ENCODE results near the gene FRMD5.

Gene FRMD5

GRCh38 chr15:43948691-43949325 lies 246.3 kb downstream of the FRMD5 start:
- Histone ChIP-seq H3K4me3 (ENCODE audit: low read depth, low read length) (no peak overlapping the region), H3K27me3 (ENCODE audit: control insufficient read depth, insufficient read depth, low read length) (no peaks in the 10 kb centered on the region), H3K27ac (ENCODE audit: low read depth, low read length) (no peak overlapping the region), H3K4me1 (ENCODE audit: control insufficient read depth, insufficient read depth, low read length) (no peaks in the 10 kb centered on the region), H3K9me3 (ENCODE audit: control insufficient read depth, insufficient read depth, low read length) (no peaks in the 10 kb centered on the region), H3K9ac (ENCODE audit: low read depth, low read length) (no peak overlapping the region), H3K36me3 (ENCODE audit: control insufficient read depth, insufficient read depth, low read length) (no peaks in the 10 kb centered on the region)

GRCh38 chr15:43943511-43943910 lies 251.6 kb downstream of the FRMD5 start:
- no peaks in the 10 kb centered on the region for H3K36me3 ChIP-seq (ENCODE audit: control insufficient read depth, insufficient read depth, low read length)
- H3K9ac ChIP-seq (ENCODE audit: low read depth, low read length), result no peak overlapping the region
- H3K27me3 ChIP-seq (ENCODE audit: control insufficient read depth, insufficient read depth, low read length), result no peaks in the 10 kb centered on the region
- H3K4me3 ChIP-seq (ENCODE audit: low read depth, low read length), result no peak overlapping the region
- 0 out of 2 replicates have a peak, but pooled peaks cover 5% of the 10 kb centered on the region for H3K4me1 ChIP-seq (ENCODE audit: control insufficient read depth, insufficient read depth, low read length)
- no peaks in the 10 kb centered on the region for H3K9me3 ChIP-seq (ENCODE audit: control insufficient read depth, insufficient read depth, low read length)
- H3K27ac ChIP-seq (ENCODE audit: low read depth, low read length), result no peak overlapping the region

GRCh38 chr15:43942194-43942593 lies 252.9 kb downstream of the FRMD5 start:
- no peak overlapping the region for H3K27ac ChIP-seq (ENCODE audit: low read depth, low read length)
- no peaks in the 10 kb centered on the region for H3K36me3 ChIP-seq (ENCODE audit: control insufficient read depth, insufficient read depth, low read length)
- H3K27me3 ChIP-seq (ENCODE audit: control insufficient read depth, insufficient read depth, low read length), result no peaks in the 10 kb centered on the region
- H3K4me3 ChIP-seq (ENCODE audit: low read depth, low read length), result no peak overlapping the region
- 0 out of 2 replicates have a peak, but pooled peaks cover 5% of the 10 kb centered on the region for H3K4me1 ChIP-seq (ENCODE audit: control insufficient read depth, insufficient read depth, low read length)
- no peaks in the 10 kb centered on the region for H3K9me3 ChIP-seq (ENCODE audit: control insufficient read depth, insufficient read depth, low read length)
- no peak overlapping the region for H3K9ac ChIP-seq (ENCODE audit: low read depth, low read length)

- Histone ChIP-seq H3K27me3 (ENCODE audit: control insufficient read depth, insufficient read depth, low read length) (no peaks in the 10 kb centered on the region), H3K9ac (ENCODE audit: low read depth, low read length) (no peak overlapping the region), H3K27ac (ENCODE audit: low read depth, low read length) (no peak overlapping the region), H3K9me3 (ENCODE audit: control insufficient read depth, insufficient read depth, low read length) (no peaks in the 10 kb centered on the region), H3K36me3 (ENCODE audit: control insufficient read depth, insufficient read depth, low read length) (no peaks in the 10 kb centered on the region), H3K4me1 (ENCODE audit: control insufficient read depth, insufficient read depth, low read length) (0 out of 2 replicates have a peak, but pooled peaks cover 5% of the 10 kb centered on the region), H3K4me3 (ENCODE audit: low read depth, low read length) (no peak overlapping the region)
Measured at GRCh38 chr15:43941555-43941954, 253.5 kb downstream of the FRMD5 start.

- Histone ChIP-seq H3K36me3 (ENCODE audit: control insufficient read depth, insufficient read depth, low read length) (no peaks in the 10 kb centered on the region), H3K27me3 (ENCODE audit: control insufficient read depth, insufficient read depth, low read length) (no peaks in the 10 kb centered on the region), H3K4me1 (ENCODE audit: control insufficient read depth, insufficient read depth, low read length) (0 out of 2 replicates have a peak, but pooled peaks cover 5% of the 10 kb centered on the region), H3K9ac (ENCODE audit: low read depth, low read length) (no peak overlapping the region), H3K4me3 (ENCODE audit: low read depth, low read length) (no peak overlapping the region), H3K9me3 (ENCODE audit: control insufficient read depth, insufficient read depth, low read length) (no peaks in the 10 kb centered on the region), H3K27ac (ENCODE audit: low read depth, low read length) (no peak overlapping the region)
Measured at GRCh38 chr15:43941071-43941470, 254.0 kb downstream of the FRMD5 start.

- no peak overlapping the region for H3K4me3 ChIP-seq (ENCODE audit: low read depth, low read length)
Measured at GRCh38 chr15:43939070-43939469, 256.0 kb downstream of the FRMD5 start.

GRCh38 chr15:43934480-43934879 lies 260.6 kb downstream of the FRMD5 start:
- Histone ChIP-seq H3K4me3 (ENCODE audit: low read depth, low read length) (no peak overlapping the region), H3K27ac (ENCODE audit: low read depth, low read length) (no peak overlapping the region), H3K4me1 (ENCODE audit: control insufficient read depth, insufficient read depth, low read length) (peaks cover 24% of the 10 kb centered on the region), H3K9me3 (ENCODE audit: control insufficient read depth, insufficient read depth, low read length) (no peaks in the 10 kb centered on the region), H3K9ac (ENCODE audit: low read depth, low read length) (no peak overlapping the region), H3K36me3 (ENCODE audit: control insufficient read depth, insufficient read depth, low read length) (no peaks in the 10 kb centered on the region), H3K27me3 (ENCODE audit: control insufficient read depth, insufficient read depth, low read length) (no peaks in the 10 kb centered on the region)

More at GRCh38 chr15:43939070-43939469, 256.0 kb downstream of the FRMD5 start:
- Histone ChIP-seq H3K36me3 (ENCODE audit: control insufficient read depth, insufficient read depth, low read length) (no peaks in the 10 kb centered on the region), H3K9ac (ENCODE audit: low read depth, low read length) (no peak overlapping the region), H3K27me3 (ENCODE audit: control insufficient read depth, insufficient read depth, low read length) (no peaks in the 10 kb centered on the region), H3K9me3 (ENCODE audit: control insufficient read depth, insufficient read depth, low read length) (no peaks in the 10 kb centered on the region), H3K27ac (ENCODE audit: low read depth, low read length) (no peak overlapping the region), H3K4me1 (ENCODE audit: control insufficient read depth, insufficient read depth, low read length) (0 out of 2 replicates have a peak, but pooled peaks cover 5% of the 10 kb centered on the region)

GRCh38 chr15:43932907-43933306 lies 262.2 kb downstream of the FRMD5 start:
- no peak overlapping the region for H3K4me3 ChIP-seq (ENCODE audit: low read depth, low read length)
- no peaks in the 10 kb centered on the region for H3K27me3 ChIP-seq (ENCODE audit: control insufficient read depth, insufficient read depth, low read length)
- no peak overlapping the region for H3K27ac ChIP-seq (ENCODE audit: low read depth, low read length)
- peaks cover 39% of the 10 kb centered on the region for H3K4me1 ChIP-seq (ENCODE audit: control insufficient read depth, insufficient read depth, low read length)
- H3K36me3 ChIP-seq (ENCODE audit: control insufficient read depth, insufficient read depth, low read length), result no peaks in the 10 kb centered on the region
- no peaks in the 10 kb centered on the region for H3K9me3 ChIP-seq (ENCODE audit: control insufficient read depth, insufficient read depth, low read length)
- H3K9ac ChIP-seq (ENCODE audit: low read depth, low read length), result no peak overlapping the region

- H3K9me3 ChIP-seq (ENCODE audit: control insufficient read depth, insufficient read depth, low read length), result no peaks in the 10 kb centered on the region
- no peaks in the 10 kb centered on the region for H3K36me3 ChIP-seq (ENCODE audit: control insufficient read depth, insufficient read depth, low read length)
- H3K27ac ChIP-seq (ENCODE audit: low read depth, low read length), result no peak overlapping the region
- H3K4me3 ChIP-seq (ENCODE audit: low read depth, low read length), result no peak overlapping the region
- H3K27me3 ChIP-seq (ENCODE audit: control insufficient read depth, insufficient read depth, low read length), result no peaks in the 10 kb centered on the region
- peaks cover 49% of the 10 kb centered on the region for H3K4me1 ChIP-seq (ENCODE audit: control insufficient read depth, insufficient read depth, low read length)
- H3K9ac ChIP-seq (ENCODE audit: low read depth, low read length), result no peak overlapping the region
Measured at GRCh38 chr15:43931790-43932435, 263.2 kb downstream of the FRMD5 start.

- no peaks in the 10 kb centered on the region for H3K27me3 ChIP-seq (ENCODE audit: control insufficient read depth, insufficient read depth, low read length)
- no peak overlapping the region for H3K4me3 ChIP-seq (ENCODE audit: low read depth, low read length)
- H3K4me1 ChIP-seq (ENCODE audit: control insufficient read depth, insufficient read depth, low read length), result peaks cover 57% of the 10 kb centered on the region
- no peaks in the 10 kb centered on the region for H3K36me3 ChIP-seq (ENCODE audit: control insufficient read depth, insufficient read depth, low read length)
- H3K27ac ChIP-seq (ENCODE audit: low read depth, low read length), result no peak overlapping the region
- H3K9ac ChIP-seq (ENCODE audit: low read depth, low read length), result no peak overlapping the region
- H3K9me3 ChIP-seq (ENCODE audit: control insufficient read depth, insufficient read depth, low read length), result no peaks in the 10 kb centered on the region
Measured at GRCh38 chr15:43931119-43931518, 264.0 kb downstream of the FRMD5 start.

- Histone ChIP-seq H3K4me1 (ENCODE audit: control insufficient read depth, insufficient read depth, low read length) (peaks cover 62% of the 10 kb centered on the region), H3K9me3 (ENCODE audit: control insufficient read depth, insufficient read depth, low read length) (no peaks in the 10 kb centered on the region), H3K27me3 (ENCODE audit: control insufficient read depth, insufficient read depth, low read length) (no peaks in the 10 kb centered on the region), H3K9ac (ENCODE audit: low read depth, low read length) (no peak overlapping the region), H3K27ac (ENCODE audit: low read depth, low read length) (peak overlapping the region; percentile 65), H3K4me3 (ENCODE audit: low read depth, low read length) (no peak overlapping the region), H3K36me3 (ENCODE audit: control insufficient read depth, insufficient read depth, low read length) (no peaks in the 10 kb centered on the region)
Measured at GRCh38 chr15:43930556-43930955, 264.5 kb downstream of the FRMD5 start.

Data from HUES48 (cell line).